Measurements from ENCODE around the gene ZFP36.
A peak's percentile ranks its signal among the peaks of the same experiment; 100 is the strongest.

ZFP36 gene

GRCh38 chr19:39424934-39425333 lies 18.3 kb downstream of the ZFP36 start:
- H3K4me3 ChIP-seq (ENCODE audit: low read depth, low read length): no peak overlapping the region
- DNase-seq (ENCODE audit: low read depth): no peak
- no peak for TF ChIP-seq CTCF (IDR thresholded peaks at IDR 0.05; ENCODE audit: control insufficient read depth, extremely low read depth, insufficient read depth)

DNA sequence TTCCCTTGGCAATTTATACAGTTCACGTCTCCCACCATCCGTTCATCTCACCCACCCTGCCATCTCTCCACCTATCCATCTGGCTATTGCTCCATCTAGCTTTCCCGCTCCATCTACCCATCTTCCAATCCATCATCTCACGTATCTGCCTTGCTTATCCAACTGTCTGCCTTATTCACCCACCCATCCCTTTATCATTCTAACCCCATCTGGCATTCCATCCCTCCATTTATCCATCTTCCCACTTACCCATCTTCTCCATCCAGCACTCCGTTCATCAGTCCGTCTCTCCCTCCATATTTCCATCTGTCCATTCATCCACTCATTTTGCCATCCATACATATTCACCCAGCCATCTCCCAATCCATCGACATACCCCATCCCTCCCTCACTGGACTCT lies 19.1 kb downstream of the ZFP36 start:
- H3K4me3 ChIP-seq (ENCODE audit: low read depth, low read length): no peak overlapping the region
- DNase-seq (ENCODE audit: low read depth): no peak
- no peak for TF ChIP-seq CTCF (IDR thresholded peaks at IDR 0.05; ENCODE audit: control insufficient read depth, extremely low read depth, insufficient read depth)

DNA sequence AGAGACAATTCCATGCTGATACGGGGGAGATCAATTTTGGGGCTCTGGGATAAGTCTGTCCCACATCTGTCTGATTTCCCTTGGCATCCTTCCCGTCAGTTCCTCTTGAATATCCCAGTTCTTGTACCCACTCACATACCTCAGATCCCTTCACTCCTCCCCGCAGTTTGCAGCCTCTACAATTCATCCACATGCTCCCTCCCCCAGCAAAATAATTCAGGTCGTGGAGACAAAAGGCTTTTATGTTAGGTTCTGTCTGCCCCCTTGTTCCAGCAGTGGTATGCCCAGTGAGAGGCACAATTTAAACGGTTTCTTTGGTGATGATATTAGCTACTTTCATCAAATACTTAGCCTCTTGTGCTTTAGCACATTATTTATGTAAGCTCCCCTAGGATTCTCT lies 19.5 kb downstream of the ZFP36 start:
- H3K4me3 ChIP-seq (ENCODE audit: low read depth, low read length): no peak overlapping the region
- DNase-seq (ENCODE audit: low read depth): no peak
- TF ChIP-seq CTCF (IDR thresholded peaks at IDR 0.05; ENCODE audit: control insufficient read depth, extremely low read depth, insufficient read depth): no peak

GRCh38 chr19:39427707-39428106 lies 21.1 kb downstream of the ZFP36 start:
- DNase-seq (ENCODE audit: low read depth): no peak
- H3K4me3 ChIP-seq (ENCODE audit: low read depth, low read length): no peak overlapping the region
- no peak for TF ChIP-seq CTCF (IDR thresholded peaks at IDR 0.05; ENCODE audit: control insufficient read depth, extremely low read depth, insufficient read depth)

DNA sequence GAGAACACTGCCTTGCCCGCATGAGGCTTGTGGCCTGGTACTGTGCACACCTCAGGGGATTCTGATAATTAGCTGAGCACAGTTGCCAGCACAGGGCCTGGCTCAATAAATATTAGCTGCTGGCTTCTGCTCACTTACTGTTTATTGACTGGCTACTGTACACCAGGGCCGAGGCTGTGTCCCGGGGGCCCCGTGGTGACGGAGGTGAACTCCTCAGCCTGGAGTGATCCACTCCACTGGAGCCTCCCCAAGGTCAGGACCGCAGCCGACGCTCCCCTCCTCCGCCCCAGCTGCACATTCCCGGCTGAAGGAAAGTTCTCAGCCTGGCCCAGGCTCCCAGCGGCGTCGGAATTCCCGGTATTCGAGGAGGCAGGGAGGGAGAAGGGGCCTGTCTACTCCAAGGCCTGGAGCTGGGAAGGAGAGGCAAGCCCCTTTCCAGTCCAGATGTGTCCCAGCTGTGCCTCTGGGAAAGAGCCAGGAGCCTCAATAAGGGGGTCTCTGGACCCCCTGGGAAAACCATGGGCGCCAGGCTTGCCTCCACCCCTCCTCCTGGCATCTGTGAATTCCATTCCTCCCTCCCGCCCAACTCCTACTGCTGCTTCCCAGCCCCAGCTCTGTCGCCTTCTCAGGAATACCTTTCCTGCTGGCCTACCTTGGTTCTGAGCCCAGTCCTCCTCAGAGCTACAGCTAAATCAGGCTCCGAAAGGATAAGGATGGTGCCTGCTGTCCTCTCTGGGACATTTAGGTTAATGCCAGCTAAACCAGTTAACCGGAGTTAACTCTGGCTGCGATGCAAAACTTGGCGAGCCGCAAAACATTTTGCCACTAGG lies 21.9 kb downstream of the ZFP36 start:
- no peak for TF ChIP-seq CTCF (IDR thresholded peaks at IDR 0.05; ENCODE audit: control insufficient read depth, extremely low read depth, insufficient read depth)
- DNase-seq (ENCODE audit: low read depth): no peak
- H3K4me3 ChIP-seq (ENCODE audit: low read depth, low read length): no peak overlapping the region

- H3K4me3 ChIP-seq (ENCODE audit: low read depth, low read length): 0 out of 2 replicates have a peak overlapping the region, but pooled peaks have one; percentile 3
- DNase-seq (ENCODE audit: low read depth): peak; percentile 99
- TF ChIP-seq CTCF (IDR thresholded peaks at IDR 0.05; ENCODE audit: control insufficient read depth, extremely low read depth, insufficient read depth): no peak
These were observed 24.3 kb downstream of the ZFP36 start for GRCh38 chr19:39430675-39431593.

Data from LNCaP clone FGC (cell line).